Measurements from ENCODE around the gene TM9SF3.

TM9SF3 gene

DNA sequence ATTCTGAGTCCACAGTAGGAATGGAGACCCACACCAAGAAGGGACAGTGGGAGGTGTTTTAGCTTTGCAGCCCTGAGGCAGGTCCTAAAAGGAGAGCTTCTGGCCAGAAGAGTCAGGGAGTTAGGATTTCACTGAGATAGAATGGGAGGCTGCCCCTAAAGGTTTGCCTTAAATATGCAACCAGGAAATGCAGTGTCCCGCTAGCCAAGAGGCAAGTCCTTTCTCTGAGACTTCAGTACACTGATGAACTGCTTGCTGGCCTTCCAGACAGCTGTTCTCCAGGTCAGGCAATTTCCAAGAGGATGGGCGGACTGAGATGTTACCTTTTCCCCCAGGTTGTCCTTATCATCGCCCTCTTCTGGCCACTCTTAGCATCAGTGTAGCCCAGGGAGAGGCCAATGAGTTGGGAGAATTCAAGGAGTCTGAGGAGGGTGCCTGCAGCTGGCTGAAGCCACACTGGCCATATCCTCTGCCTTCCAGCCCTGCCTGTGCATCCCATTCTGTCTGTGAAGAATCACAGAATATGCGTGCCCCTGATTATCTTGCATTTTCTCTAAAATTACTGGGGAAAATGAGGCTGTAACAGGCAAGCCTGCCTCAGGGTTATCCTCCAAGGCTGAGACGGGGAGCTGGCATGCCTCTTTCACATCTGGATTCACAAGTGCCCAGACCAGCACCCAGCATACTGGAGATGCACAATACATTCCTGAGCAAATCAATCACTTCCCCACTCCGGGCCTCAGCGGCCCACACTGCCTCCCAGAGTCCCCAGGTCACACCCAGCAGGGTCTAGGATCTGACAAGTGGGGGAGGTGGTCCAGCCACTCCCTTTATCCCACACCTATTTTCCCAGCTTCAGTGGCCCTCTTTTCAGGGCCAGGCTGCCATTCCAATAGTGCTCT, 75.5 kb downstream of the TM9SF3 start:
- Mint-ChIP-seq H3K36me3 (no peaks in the 10 kb centered on the region), H3K9me3 (no peaks in the 10 kb centered on the region), H3K27ac (no peak overlapping the region), H3K4me1 (peaks cover 11% of the 10 kb centered on the region), H3K4me3 (peak overlapping the region; percentile 16), H3K27me3 (peaks cover 19% of the 10 kb centered on the region)

DNA sequence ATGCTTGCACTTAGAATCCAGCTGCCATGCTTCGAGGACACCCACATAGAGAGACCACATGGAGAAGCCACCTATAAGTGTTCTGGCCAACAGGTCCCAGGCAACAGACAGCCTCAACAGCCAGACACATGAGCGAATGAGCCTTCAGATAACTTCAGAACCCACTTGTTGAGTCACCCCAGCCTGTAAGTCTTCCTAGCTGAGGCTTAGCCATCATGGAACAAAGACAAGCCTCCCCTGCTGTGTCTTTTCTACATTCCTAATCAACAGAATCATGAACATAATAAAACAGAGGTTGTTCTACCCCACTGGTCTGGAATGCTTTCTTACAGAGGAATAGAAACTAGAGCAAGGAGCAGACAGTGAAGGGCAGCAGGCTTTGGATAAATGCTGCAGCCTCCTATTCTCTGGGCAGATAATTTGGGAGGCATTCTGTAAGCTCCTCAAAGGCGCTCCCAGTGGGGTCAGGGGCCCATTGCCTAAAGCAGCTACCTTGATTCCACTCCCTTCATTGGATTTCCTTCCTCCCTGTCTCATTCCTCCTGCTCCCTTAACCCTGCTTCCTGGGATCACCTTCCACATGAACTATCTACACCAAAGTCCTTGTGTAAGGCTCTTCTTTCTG, 77.7 kb downstream of the TM9SF3 start:
- peaks cover 9% of the 10 kb centered on the region for H3K27me3 Mint-ChIP-seq

DNA sequence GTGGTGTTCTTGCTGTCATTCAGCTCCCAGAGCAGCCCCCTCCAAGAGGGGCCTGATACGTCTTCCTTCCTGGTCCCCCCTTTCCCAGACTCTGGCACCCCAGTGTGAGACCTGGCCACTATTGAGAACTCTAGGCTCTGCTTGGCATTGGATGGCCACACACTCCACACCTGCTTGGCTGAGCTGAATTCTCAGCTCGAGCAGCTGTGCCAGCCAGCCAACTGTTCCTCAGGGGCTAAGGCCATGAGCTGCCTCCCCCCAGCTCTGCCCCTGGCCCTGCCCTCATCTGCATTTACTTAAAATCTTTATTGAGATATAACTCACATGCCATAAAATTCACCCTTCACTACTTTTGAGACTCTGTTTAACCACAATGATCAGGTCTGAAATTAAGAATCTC, 79.8 kb downstream of the TM9SF3 start:
- no peak overlapping the region for H3K27ac Mint-ChIP-seq
- H3K36me3 Mint-ChIP-seq, result no peaks in the 10 kb centered on the region
- peaks cover 3% of the 10 kb centered on the region for H3K4me1 Mint-ChIP-seq
- H3K27me3 Mint-ChIP-seq, result peaks cover 5% of the 10 kb centered on the region
- no peaks in the 10 kb centered on the region for H3K9me3 Mint-ChIP-seq
- H3K4me3 Mint-ChIP-seq, result no peak overlapping the region

More for the DNA sequence above, 77.7 kb downstream of the TM9SF3 start:
- Mint-ChIP-seq H3K4me1 (peaks cover 6% of the 10 kb centered on the region), H3K27ac (no peak overlapping the region), H3K4me3 (no peak overlapping the region), H3K36me3 (no peaks in the 10 kb centered on the region), H3K9me3 (no peaks in the 10 kb centered on the region)

GRCh38 chr10:96505150-96506136, 81.4 kb downstream of the TM9SF3 start:
- H3K36me3 Mint-ChIP-seq, result no peaks in the 10 kb centered on the region
- no peaks in the 10 kb centered on the region for H3K27me3 Mint-ChIP-seq
- H3K9me3 Mint-ChIP-seq, result no peaks in the 10 kb centered on the region
- H3K4me3 Mint-ChIP-seq, result no peak overlapping the region
- H3K27ac Mint-ChIP-seq, result no peak overlapping the region
- no peaks in the 10 kb centered on the region for H3K4me1 Mint-ChIP-seq

DNA sequence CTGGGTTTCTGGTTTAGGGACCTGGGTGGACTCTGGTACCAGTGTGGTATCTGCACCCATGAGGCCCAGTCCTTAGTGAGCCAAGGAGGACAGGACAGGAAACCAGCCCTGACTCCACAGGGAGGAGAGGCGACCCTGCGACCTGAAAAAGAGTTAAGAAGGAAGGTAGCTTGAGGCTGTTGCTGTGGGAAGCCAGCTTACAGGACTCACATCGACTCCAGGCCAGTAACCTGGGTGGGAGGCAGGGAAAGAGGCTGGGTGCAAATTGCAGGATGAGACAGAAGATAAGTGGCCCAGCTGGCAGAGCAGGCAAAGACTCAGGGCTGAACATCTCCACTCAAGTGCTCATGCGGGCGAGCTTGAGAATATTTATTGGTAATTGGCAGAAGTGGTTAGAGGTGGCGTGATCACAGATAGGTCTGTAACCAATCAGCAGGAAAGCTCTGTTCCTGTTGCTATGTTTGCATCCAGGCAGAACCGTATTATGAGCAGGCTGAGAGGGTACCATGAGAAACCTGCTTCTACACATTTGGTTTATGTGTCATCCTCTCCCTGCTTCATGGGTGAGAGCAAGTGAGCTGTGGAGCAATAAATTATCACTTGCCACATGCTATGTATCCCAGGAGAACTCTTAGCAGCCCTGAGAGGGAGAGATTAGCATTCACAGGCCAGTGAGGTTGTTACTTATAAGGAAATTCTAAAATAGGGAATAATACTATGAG, 84.1 kb downstream of the TM9SF3 start:
- H3K4me1 Mint-ChIP-seq, result no peaks in the 10 kb centered on the region
- no peak overlapping the region for H3K4me3 Mint-ChIP-seq
- no peaks in the 10 kb centered on the region for H3K36me3 Mint-ChIP-seq
- H3K27ac Mint-ChIP-seq, result no peak overlapping the region
- no peaks in the 10 kb centered on the region for H3K9me3 Mint-ChIP-seq
- no peaks in the 10 kb centered on the region for H3K27me3 Mint-ChIP-seq

- Mint-ChIP-seq H3K27me3 (no peaks in the 10 kb centered on the region), H3K4me1 (no peaks in the 10 kb centered on the region), H3K27ac (no peak overlapping the region), H3K4me3 (no peak overlapping the region), H3K9me3 (no peaks in the 10 kb centered on the region), H3K36me3 (no peaks in the 10 kb centered on the region)
Observed at GRCh38 chr10:96501985-96502384, 84.8 kb downstream of the TM9SF3 start.

GRCh38 chr10:96500519-96500918, 86.3 kb downstream of the TM9SF3 start:
- H3K4me1 Mint-ChIP-seq, result no peaks in the 10 kb centered on the region
- H3K9me3 Mint-ChIP-seq, result no peaks in the 10 kb centered on the region
- H3K36me3 Mint-ChIP-seq, result no peaks in the 10 kb centered on the region
- H3K27me3 Mint-ChIP-seq, result no peaks in the 10 kb centered on the region
- no peak overlapping the region for H3K27ac Mint-ChIP-seq
- no peak overlapping the region for H3K4me3 Mint-ChIP-seq

GRCh38 chr10:96500050-96500449, 86.8 kb downstream of the TM9SF3 start:
- H3K36me3 Mint-ChIP-seq, result no peaks in the 10 kb centered on the region
- H3K4me1 Mint-ChIP-seq, result no peaks in the 10 kb centered on the region
- no peak overlapping the region for H3K4me3 Mint-ChIP-seq
- H3K9me3 Mint-ChIP-seq, result no peaks in the 10 kb centered on the region
- H3K27me3 Mint-ChIP-seq, result no peaks in the 10 kb centered on the region
- no peak overlapping the region for H3K27ac Mint-ChIP-seq

- Mint-ChIP-seq H3K27ac (no peak overlapping the region), H3K27me3 (no peaks in the 10 kb centered on the region), H3K9me3 (no peaks in the 10 kb centered on the region), H3K36me3 (no peaks in the 10 kb centered on the region), H3K4me1 (no peaks in the 10 kb centered on the region), H3K4me3 (no peak overlapping the region)
Observed at GRCh38 chr10:96497391-96497790, 89.4 kb downstream of the TM9SF3 start.

DNA sequence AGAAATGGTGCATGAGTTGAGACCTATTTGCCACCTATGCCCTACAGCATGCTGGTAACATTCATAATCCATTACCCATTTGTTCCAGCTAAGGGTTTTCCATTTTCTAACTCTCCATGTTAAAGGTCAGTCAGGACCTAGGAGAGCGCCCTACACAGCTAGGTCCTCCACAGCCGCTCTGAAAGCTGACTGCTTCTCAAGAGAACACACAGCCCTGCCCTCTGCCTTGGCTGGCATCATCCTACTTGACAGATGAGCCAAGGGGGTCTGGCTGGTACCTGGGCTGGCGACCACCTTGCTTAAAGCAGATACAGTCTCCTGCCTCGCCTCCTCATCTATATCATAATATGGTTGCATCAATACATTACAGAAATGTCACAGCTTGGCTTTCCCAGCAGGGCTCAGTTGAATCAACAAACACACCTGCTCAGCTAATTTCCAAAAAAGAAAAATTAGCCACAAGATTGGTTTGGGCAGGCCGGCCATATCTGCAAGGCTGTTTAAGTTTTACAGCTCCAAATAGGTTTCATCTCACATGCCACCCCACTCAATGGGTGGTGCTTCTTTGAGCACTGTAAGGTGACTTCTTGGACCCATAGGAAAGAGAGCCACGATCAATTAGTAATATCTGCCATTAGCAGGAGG, 90.4 kb downstream of the TM9SF3 start:
- H3K4me3 Mint-ChIP-seq, result no peak overlapping the region
- no peaks in the 10 kb centered on the region for H3K27me3 Mint-ChIP-seq
- no peaks in the 10 kb centered on the region for H3K4me1 Mint-ChIP-seq
- no peaks in the 10 kb centered on the region for H3K9me3 Mint-ChIP-seq
- no peak overlapping the region for H3K27ac Mint-ChIP-seq
- no peaks in the 10 kb centered on the region for H3K36me3 Mint-ChIP-seq

DNA sequence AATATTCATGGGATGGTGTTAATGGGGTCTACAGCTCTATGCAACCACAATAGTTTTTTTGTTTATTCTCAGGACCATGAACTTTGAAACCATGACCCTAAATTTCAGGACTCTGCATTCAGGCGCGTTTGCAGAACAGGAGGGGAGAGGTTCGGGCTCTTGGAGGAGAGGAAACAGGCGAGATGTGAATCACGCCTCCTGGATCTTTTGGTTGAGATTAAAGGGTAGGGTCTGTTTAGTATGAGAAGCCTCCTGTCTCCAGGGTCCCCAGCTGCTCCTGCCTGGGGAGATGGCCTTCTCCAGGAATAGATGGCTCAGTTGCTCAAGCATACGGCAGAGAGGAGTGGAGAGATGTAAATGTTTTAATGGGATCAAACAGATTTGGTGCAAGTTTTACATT, 91.3 kb downstream of the TM9SF3 start:
- Mint-ChIP-seq H3K9me3 (no peaks in the 10 kb centered on the region), H3K27me3 (no peaks in the 10 kb centered on the region), H3K36me3 (no peaks in the 10 kb centered on the region), H3K27ac (no peak overlapping the region), H3K4me3 (no peak overlapping the region), H3K4me1 (no peaks in the 10 kb centered on the region)

GRCh38 chr10:96494694-96495093, 92.1 kb downstream of the TM9SF3 start:
- no peaks in the 10 kb centered on the region for H3K27me3 Mint-ChIP-seq
- H3K9me3 Mint-ChIP-seq, result no peaks in the 10 kb centered on the region
- H3K4me3 Mint-ChIP-seq, result no peak overlapping the region
- no peaks in the 10 kb centered on the region for H3K4me1 Mint-ChIP-seq
- no peaks in the 10 kb centered on the region for H3K36me3 Mint-ChIP-seq
- no peak overlapping the region for H3K27ac Mint-ChIP-seq

DNA sequence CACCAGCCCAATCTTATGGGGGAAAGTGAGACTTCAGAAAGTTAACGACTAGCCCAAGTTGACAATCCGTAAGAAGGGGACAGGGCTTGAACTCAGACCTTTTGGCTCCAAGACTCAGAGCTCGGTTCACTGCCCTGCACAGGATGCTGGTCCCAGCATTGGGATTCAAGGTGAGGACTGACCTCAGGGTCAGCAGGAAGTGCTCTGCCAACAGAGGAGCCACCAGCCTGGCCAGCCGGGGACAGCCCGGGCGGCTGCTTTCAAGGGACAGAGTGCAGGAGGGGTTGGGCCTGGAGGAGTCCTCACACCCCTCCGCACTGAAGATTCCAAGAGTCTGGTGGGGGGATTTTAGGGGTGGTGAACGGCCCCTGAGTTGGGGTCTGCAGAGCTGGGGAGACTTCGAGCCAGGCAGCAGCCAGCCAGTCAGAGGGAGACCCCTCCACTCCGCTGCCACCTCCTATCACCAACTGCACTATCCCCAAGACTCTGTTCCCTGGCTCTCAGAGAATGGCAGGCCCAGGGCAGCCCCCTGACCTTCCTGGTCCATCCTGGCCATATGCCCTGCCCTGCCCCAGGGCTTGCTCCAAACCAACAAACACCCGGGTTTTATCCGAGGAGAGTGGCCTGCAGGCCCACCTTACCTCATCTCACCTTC, 92.8 kb downstream of the TM9SF3 start:
- Mint-ChIP-seq H3K27me3 (no peaks in the 10 kb centered on the region), H3K9me3 (no peaks in the 10 kb centered on the region), H3K36me3 (no peaks in the 10 kb centered on the region), H3K4me3 (no peak overlapping the region), H3K4me1 (no peaks in the 10 kb centered on the region), H3K27ac (no peak overlapping the region)

GRCh38 chr10:96493254-96493653, 93.6 kb downstream of the TM9SF3 start:
- no peak overlapping the region for H3K4me3 Mint-ChIP-seq
- H3K27me3 Mint-ChIP-seq, result no peaks in the 10 kb centered on the region
- no peaks in the 10 kb centered on the region for H3K4me1 Mint-ChIP-seq
- H3K27ac Mint-ChIP-seq, result no peak overlapping the region
- H3K36me3 Mint-ChIP-seq, result no peaks in the 10 kb centered on the region
- H3K9me3 Mint-ChIP-seq, result no peaks in the 10 kb centered on the region

Data from activated naive CD4-positive, alpha-beta T cell treated with anti-CD3 and anti-CD28 coated beads, Interleukin-2, amount 50 U/mL, for 24 hours (primary cell).